BJ (cell line): ENCODE data around the gene PRKCE. TPM values are rescaled to one million over a fixed set of nuclear protein-coding genes. Genes with fewer than 3 reads are reported as not detected.
A peak's percentile ranks its signal among the peaks of the same experiment; 100 is the strongest.

Source experiments
- CTCF ChIA-PET: fragments of 350-600 bp; formaldehyde crosslinking; extraction: SDS; loops from one replicate; lab custom pipeline; 2021; ENCODE audit warnings: antibody characterized with exemption, inconsistent platforms; lab: Yijun Ruan, JAX
- POLR2A ChIA-PET: fragments of 300-600 bp; sonication (Branson Sonifier 250); formaldehyde crosslinking; extraction: SDS; loops from one replicate; lab custom pipeline; 2021; ENCODE audit warnings: antibody characterized with exemption; lab: Charles Lee
- DNase-seq: peaks from one replicate; pipeline ENCODE4 v3.0.0-alpha.2; 2011; ENCODE audit warnings: low read depth
- H3K27me3 ChIP-seq: 2 replicates; pipeline ENCODE4 v1.6.0; 2011; ENCODE audit warnings: low read length; ENCODE audit not compliant: control insufficient read depth, insufficient read depth
- H3K36me3 ChIP-seq: 2 replicates; pipeline ENCODE4 v1.5.1; 2011; ENCODE audit warnings: low read length; ENCODE audit not compliant: control insufficient read depth, insufficient read depth
- H3K4me3 ChIP-seq: 2 replicates; pipeline ENCODE4 v1.5.1; 2011; ENCODE audit warnings: low read depth, mild to moderate bottlenecking, control low read depth, low read length
- CTCF ChIP-seq: IDR thresholded peaks from 2 replicates; pipeline ENCODE4 v1.5.1; 2011; ENCODE audit warnings: low read depth, mild to moderate bottlenecking, control low read depth, inconsistent platforms, low read length, moderate library complexity; ENCODE audit not compliant: insufficient read depth
- polyA plus RNA-seq: library from polyadenylated mRNA; depleted of rRNA; stranded (reverse); fragments of >200 nt; gene quantifications from 2 replicates; pipeline ENCODE4 v1.2.3, GENCODE V29; 2011

Gene PRKCE
- polyA plus RNA-seq, 1 experiment, result 19.7 TPM

DNA sequence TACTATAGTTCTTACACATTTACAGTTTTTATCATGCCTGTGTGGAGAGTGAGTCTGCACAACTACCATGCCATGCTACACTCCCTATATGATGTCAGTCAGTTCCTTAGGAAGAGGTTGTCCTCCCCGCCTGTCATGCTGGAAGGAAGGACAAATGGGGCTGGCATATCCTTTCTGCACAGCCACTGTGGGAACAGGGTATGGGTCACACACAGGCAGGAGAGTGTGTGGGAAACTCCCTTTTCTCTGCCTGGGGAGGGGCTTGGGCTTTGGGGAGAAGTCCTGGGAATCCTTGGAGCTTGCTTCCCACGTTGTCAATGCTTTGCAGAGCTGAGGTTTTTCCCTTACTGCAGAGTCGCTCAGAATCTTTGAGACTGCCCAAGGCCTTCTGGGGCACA, 232.1 kb downstream of the PRKCE start:
- ChIA-PET CTCF (no interaction called here), POLR2A (no interaction called here)
- H3K36me3 ChIP-seq, result no peaks in the 10 kb centered on the region
- TF ChIP-seq CTCF, result no peak
- no peak for DNase-seq
- H3K27me3 ChIP-seq, result no peaks in the 10 kb centered on the region
- H3K4me3 ChIP-seq, result no peak overlapping the region

DNA sequence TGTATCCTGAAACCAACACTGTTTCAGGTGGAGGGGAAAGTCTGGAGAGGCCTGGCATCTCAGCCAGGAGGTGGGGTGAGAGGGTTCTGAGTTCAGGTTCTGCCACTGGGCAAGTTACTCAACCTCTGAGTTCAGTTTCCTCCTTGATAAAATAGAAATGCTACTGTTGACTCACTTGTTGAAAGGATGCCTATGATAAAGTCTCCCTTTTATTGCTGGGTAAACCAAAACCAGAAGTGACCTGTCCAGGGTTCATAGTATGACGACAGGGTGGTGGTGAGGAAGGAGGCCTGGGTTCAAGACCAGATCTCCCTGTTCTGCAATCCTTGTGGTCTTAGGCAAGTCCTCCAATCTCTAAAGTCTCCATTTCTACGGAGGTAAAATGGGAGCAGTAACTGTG, 232.7 kb downstream of the PRKCE start:
- Histone ChIP-seq H3K4me3 (no peak overlapping the region), H3K27me3 (no peaks in the 10 kb centered on the region), H3K36me3 (no peaks in the 10 kb centered on the region)
- no peak for DNase-seq
- no peak for TF ChIP-seq CTCF
- POLR2A ChIA-PET, result no interaction called here
- CTCF ChIA-PET, result interaction anchor here (1.1 kb wide), 1 partner anchor 14 kb away, joined by 3 read pairs; no protein-coding TSS in a partner anchor

DNA sequence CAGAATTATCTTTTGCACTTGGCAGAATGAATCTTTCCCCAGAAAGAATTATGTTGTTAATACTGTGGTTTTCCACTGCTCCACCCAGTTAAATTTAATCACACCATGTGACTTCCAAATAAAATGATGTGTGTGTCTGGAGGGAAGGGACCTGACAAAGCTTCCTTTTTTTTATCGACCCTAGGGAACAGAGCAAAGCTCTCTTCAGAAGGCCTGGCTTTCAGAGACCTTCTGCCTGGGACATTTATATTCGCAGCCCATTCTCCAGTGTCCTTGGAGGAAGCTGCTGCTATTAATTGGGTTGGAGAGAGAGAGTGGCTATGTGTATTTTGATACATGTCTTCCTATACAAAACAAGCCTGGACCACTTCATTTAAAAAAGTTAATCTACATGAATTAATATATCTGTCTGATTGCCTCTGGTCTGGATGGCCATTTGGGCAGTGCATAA, 233.7 kb downstream of the PRKCE start:
- peak; percentile 30 for DNase-seq
- ChIA-PET POLR2A (interaction anchor here (0.6 kb wide), 1 partner anchor 236 kb away, joined by 3 read pairs; no protein-coding TSS in a partner anchor), CTCF (interaction anchor here (0.6 to 1.1 kb wide), 3 partner anchors 15 to 568 kb away, joined by 3 to 4 read pairs (median 3); no protein-coding TSS in a partner anchor)
- Histone ChIP-seq H3K27me3 (no peaks in the 10 kb centered on the region), H3K36me3 (no peaks in the 10 kb centered on the region), H3K4me3 (no peak overlapping the region)
- TF ChIP-seq CTCF, result no peak

GRCh38 chr2:45886171-45886663, 234.7 kb downstream of the PRKCE start:
- CTCF ChIA-PET, result interaction anchor here (0.6 to 0.9 kb wide), 2 partner anchors 34 to 117 kb away, joined by 3 read pairs; no protein-coding TSS in a partner anchor
- Histone ChIP-seq H3K4me3 (no peak overlapping the region), H3K27me3 (no peaks in the 10 kb centered on the region), H3K36me3 (no peaks in the 10 kb centered on the region)
- DNase-seq, result no peak
- TF ChIP-seq CTCF, result no peak
- POLR2A ChIA-PET, result no interaction called here

GRCh38 chr2:45888167-45888566, 236.7 kb downstream of the PRKCE start:
- DNase-seq, result peak; percentile 54
- no peaks in the 10 kb centered on the region for H3K36me3 ChIP-seq
- H3K27me3 ChIP-seq, result no peaks in the 10 kb centered on the region
- CTCF ChIA-PET, result interaction anchor here (0.9 to 1.7 kb wide), 2 partner anchors 16 to 33 kb away, joined by 3 to 5 read pairs; no protein-coding TSS in a partner anchor
- no peak for TF ChIP-seq CTCF
- POLR2A ChIA-PET, result interaction anchor here (0.6 kb wide), 1 partner anchor 66 kb away, joined by 3 read pairs; no protein-coding TSS in a partner anchor
- no peak overlapping the region for H3K4me3 ChIP-seq
